Activated CD4-positive, CD25-positive, alpha-beta regulatory T cell treated with anti-CD3 and anti-CD28 coated beads, Interleukin-2, amount 50 U/mL, for 16 hours (primary cell): Measurements from ENCODE around the gene HAUS5.
"Not testable (repeated sequence)": the region's sequence is repeated elsewhere in the genome, so short reads cannot be mapped to it uniquely, and the experiment has no call there.

Experiments used
- DNase-seq: peaks from one replicate; pipeline ENCODE4 v3.0.0-alpha.2; 2020; ENCODE audit warnings: low read depth, low spot score

The HAUS5 gene, protein sequence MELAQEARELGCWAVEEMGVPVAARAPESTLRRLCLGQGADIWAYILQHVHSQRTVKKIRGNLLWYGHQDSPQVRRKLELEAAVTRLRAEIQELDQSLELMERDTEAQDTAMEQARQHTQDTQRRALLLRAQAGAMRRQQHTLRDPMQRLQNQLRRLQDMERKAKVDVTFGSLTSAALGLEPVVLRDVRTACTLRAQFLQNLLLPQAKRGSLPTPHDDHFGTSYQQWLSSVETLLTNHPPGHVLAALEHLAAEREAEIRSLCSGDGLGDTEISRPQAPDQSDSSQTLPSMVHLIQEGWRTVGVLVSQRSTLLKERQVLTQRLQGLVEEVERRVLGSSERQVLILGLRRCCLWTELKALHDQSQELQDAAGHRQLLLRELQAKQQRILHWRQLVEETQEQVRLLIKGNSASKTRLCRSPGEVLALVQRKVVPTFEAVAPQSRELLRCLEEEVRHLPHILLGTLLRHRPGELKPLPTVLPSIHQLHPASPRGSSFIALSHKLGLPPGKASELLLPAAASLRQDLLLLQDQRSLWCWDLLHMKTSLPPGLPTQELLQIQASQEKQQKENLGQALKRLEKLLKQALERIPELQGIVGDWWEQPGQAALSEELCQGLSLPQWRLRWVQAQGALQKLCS

DNA sequence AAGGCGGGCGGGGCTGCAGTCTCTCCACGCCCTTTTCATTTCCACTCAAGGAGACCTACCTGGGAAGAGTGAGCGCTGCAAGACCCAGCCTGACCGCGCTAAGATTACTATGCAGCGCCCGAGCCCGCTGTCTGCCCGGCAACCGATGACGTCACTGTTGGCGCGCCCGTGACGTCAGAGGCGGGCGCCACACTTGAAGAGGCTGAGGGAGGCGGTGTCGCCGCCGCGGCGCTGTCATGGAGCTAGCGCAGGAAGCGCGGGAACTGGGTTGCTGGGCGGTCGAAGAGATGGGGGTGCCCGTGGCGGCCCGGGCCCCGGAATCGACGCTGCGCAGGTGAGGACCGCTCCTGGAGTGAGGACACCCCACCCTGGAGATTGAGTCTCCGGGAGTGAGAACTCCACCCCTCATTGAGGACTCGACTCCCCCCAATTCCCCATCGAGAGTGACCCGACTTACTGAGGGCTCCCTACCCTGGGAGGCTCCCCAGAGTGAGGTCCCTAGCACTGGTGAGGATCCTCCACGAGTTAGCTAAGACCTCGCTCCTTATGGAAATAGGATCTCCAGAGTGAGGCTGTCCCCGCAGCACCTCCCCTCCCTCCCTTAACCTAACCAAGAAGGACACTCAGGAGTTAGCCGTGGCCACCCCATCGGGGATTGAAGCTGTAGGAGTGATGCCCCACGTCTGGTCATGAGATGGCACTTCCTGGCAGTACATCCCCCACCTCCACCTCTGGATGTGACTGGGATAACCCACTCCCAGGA is at the start of gene HAUS5:
Gene HAUS5, plus strand, starts transcription at position 177 of the 763 bp plus-strand sequence. Its CDS starts 60 bp downstream, at position 237.
- peak; percentile 92 for DNase-seq

DNA sequence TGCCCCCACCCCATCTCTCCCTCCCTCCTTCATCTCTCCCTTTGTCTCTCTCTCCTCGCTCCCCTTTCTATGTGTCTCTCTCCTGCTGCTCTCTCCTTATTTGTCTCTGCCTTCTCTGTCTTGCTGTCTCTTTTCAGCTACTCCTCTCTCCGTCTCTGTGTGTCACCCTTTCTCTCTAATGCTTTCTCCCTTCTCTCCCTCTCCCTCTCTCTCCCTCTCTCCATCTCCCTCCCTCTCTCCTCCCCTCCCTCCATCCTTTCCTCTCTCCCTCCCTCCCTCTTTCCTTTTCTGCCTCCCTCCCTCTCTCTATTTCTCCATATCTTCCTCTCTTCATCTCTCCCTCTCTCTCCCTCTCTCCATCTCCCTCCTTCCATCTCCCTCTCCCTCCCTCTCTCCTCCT is 49.8 kb upstream of the HAUS5 start:
- no peak for DNase-seq

DNA sequence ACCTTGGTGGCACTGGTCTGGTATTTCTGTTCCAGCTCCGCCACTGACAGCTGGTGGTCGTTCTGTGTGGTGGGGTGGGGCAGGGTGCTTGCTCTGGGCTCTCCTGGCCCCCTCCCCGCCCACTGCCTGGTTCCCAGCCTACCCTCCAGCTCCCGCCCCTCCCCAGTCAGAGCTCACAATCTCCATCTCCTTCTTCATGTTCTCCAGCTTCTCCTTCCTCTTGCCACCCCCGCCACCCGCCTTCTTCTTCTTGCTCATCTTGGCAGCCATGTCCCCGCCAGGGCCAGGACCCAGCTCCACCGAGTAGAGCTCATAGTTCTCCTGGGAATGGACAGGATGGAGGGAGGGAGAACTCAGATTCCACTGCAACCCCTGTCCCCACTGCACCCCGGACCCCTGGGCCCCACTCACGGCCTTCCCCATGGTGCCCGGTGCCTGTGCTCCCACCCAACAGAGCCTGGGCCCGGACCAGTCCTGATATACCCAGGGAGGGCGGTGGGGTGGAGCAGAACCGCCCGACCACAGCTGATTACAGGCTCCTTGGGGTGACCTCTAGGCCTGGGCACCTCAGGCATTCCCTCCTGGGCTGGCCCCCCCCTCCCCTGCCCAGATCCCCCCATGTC is 49.2 kb upstream of the HAUS5 start, which contains the start of gene ATP4A:
Gene ATP4A, minus strand, starts transcription at position 452 of the 623 bp plus-strand sequence. Its CDS starts 29 bp downstream, at position 423.
- DNase-seq: no peak

DNA sequence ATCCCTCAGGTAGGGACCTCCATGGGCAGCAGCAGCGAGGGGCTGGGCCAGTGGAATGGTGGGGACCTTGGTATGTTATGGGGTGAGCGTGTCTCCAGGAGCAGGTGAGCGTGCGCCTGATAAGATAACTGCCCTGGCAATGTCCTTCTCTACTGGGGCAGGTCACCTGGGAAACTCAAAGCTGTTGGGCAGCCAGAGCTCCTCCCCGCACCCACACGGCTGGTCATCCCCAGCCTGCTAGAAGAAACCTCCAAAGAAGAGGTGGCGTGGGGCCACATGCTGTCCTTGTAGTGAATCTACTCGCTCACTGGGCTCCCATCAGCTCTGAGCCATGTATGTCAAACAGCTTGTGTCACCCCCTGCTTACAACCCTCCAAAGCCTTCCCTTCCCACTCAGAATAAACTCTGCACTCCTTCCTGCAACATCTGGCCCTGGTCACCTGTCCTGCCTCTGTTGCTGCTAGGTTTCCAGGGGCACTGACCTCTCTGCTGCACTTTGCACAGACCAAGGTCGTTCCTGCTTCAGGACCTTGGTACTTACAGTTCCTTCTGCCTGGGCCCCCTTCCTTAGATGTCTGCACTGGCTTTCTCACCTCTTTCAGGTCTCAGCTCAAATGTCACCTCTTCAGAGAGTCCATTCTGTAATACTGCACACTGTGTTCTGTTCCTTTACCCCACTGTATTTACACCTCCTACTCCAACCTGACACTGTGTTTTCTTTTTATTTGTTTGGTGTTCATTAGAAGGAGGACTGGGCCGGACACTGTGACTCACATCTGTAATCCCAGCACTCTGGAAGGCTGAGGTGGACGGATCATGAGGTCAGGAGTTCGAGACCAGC is 47.3 kb upstream of the HAUS5 start:
- no peak for DNase-seq

- DNase-seq: no peak
These were observed 45.8 kb upstream of the HAUS5 start for GRCh38 chr19:35566738-35567137.

- no peak for DNase-seq
These were observed 43.2 kb upstream of the HAUS5 start for GRCh38 chr19:35569281-35569781.

- DNase-seq: no peak
These were observed 41.0 kb upstream of the HAUS5 start for GRCh38 chr19:35571406-35571965.

DNA sequence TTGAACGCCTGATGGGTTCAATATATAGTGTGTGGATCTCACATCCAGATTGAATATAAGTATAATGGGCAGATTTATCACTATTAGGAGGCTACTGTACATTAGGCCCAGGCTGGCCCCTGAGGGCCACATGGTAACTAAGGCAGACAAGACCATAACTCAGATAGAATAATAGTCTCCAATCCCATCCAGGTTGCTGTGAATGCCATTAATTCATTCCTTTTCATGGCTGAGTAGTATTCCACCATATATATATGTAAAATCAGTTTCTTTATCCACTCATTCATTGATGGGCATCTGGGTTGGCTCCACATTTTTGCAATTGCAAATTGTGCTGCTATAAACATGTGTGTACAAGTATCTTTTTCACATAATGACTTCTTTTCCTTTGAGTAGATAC is 34.6 kb upstream of the HAUS5 start:
- no peak for DNase-seq

DNA sequence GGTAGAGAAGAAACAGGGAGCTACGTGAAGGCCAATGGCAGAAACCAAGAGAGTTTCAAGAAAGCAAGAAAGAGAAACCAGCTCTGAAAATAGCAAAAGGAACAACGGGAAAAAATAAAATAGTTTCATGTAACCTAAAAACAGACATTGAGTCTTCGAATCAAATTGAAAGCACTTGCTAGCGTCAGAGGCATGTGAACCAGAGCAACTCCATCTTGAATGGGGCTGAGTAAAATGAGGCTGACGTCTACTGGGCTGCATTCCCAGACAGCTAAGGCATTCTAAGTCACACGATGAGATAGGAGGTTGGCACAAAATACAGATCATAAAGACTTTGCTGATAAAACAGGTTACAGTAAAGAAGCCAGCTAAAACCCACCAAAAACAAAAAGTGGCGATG is 33.8 kb upstream of the HAUS5 start:
- no peak for DNase-seq

DNA sequence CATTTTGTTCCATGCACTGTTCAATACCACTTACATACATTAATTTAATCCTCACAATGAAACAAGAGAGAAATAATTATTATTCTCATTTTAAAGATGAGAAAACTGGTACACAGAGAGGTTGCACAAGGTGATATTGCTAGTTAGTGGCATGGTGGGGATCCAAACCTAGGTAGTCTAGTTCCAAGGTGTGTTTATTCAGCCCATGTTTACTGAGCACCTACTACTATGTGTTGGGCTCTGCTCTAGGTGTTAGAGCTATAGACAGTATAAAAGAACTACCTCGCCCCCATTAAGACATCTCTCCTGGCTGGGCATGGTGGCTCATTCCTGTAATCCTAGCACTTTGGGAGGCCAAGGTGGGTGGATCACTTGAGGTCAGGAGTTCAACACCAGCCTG is 29.8 kb upstream of the HAUS5 start:
- no peak for DNase-seq

DNA sequence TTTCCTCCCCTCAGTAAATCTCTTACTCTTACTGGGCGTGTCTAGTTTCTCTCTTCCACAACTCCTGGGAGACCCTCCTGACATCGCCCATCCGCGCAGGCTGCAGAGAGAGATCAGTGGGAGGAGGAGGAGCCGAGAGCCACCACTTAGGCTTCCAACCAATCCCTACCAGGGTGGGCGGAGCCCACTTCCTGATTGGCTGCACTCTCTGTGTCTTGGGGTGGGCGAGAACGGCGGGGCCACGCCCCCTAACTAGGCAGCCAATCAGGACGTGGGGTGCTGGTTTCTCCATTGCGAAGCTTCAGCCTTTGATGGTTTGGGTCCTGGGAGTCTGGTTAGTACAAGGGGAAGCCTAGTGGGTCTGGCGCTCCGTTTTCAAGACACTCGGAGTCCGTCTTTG is 26.7 kb upstream of the HAUS5 start, which contains the start of gene PMIS2:
Gene PMIS2, plus strand, starts transcription at position 326 of the 400 bp plus-strand sequence. CDS start 87 bp downstream, outside the sequence.
- no peak for DNase-seq

GRCh38 chr19:35587321-35587720 is 25.2 kb upstream of the HAUS5 start:
- no peak for DNase-seq

DNA sequence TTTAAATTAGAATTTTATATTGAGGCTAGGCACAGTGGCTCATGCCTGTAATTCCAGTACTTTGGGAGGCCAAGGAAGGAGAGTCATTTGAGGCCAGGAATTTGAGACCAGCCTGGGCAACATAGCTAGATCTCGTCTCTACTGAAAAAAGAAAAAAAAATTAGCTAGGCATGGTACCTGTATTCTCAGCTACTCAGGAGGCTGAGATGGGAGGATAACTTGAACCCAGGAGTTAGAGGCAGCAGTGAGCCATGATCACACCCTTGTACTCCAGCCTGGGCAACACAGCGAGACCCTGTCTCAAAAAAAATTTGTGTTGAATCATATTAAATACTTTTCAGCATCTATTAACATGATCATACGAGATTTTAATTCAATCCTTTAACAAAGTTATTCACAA is 21.7 kb upstream of the HAUS5 start:
- no peak for DNase-seq

DNA sequence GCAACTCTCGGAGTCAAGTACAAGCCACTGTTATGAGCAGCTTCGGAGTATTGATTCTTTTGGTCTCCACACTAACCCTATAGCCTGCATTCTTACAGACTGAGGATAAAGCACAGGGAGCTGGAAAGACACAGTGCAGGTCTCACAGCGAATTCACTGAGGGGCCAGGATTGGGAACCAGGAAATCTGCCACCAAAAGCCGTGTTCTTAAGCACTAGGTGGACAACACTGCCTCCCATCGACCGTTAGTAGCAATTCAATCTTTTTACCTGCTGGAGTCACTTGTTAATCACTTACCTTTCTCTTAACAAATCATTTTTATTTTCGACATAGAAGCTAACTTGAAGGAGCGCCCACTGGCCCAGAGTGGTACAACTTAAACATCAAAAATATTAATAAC is 20.3 kb upstream of the HAUS5 start:
- no peak for DNase-seq

DNA sequence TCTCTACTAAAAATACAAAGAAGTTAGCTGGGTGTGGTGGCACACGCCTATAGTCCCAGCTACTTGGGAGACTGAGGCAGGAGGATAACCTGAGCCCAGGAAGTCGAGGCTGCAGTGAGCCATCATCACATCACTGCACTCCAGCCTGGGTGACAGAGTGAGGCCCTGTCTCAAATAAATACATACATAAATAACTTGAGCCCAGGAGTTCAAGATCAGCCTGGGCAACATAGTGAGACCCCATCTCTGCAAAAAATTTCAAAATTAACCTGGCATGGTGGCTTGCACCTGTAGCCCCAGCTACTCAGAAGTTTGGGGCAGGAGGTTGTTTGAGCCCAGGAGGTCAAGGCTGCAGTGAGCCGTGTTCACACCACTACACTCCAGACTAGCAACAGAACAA is 17.5 kb upstream of the HAUS5 start:
- not testable (repeated sequence) for DNase-seq

DNA sequence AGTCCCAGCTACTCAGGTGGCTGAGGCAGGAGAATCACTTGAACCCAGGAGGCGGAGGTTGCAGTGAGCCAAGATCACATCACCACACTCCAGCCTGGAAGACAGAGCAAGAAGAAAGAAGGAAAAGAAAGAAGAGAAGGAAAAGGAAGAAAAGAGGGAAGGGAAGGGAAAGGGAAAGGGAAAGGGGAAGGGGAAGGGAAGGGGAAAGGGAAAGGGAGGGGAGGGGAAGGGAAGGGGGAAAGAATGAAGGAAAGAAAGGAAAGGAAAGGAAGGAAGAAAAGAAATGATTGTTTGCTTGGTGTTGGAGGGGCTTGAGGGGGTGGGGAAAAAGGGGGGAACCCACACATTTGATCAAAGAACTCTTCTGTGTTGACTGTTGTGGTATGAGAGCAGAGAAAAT is 16.6 kb upstream of the HAUS5 start:
- DNase-seq: no peak

GRCh38 chr19:35596366-35596999 is 16.1 kb upstream of the HAUS5 start:
- DNase-seq: no peak

- no peak for DNase-seq
These were observed 10.6 kb upstream of the HAUS5 start for GRCh38 chr19:35601971-35602370.

DNA sequence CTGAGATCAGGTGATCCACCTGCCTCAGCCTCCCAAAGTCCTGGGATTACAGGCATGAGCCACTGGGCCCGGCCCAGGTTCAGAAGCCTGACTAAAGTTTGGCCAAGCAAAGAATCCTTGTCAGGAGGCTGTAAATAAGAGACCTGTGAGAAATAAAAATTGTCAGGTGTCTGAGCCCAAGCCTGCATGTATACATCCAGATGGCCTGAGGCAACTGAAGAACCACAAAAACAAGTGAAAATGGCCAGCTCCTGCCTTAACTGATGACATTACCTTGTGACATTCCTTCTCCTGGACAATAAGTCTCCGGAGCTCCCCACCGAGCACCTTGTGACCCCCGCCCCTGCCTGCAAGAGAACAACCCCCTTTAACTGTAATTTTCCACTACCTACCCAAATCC is 8.1 kb upstream of the HAUS5 start:
- DNase-seq: not testable (repeated sequence)

GRCh38 chr19:35607170-35607569 is 5.4 kb upstream of the HAUS5 start:
- DNase-seq: not testable (repeated sequence)
